Measurements from ENCODE around the gene L1TD1.

Gene L1TD1

DNA sequence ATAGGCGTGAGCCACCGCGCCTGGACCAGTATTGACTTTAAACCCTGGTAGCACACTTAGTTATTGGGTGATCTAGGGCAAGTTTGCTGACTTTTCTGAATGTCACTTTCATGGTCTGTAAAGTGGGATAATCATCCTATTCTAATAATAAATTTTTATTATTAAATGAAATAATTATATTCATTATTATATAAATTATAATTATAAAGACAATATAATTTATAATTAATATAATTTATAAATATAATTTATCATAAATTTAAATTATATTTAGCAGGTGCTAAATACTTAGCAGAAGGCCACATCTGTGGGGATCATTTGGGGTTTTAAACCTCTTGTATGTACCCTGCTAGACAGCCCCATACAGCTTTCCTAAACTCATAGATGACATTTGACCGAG is 64.9 kb downstream of the L1TD1 start:
- Histone ChIP-seq H3K4me1 (ENCODE audit: control insufficient read depth, insufficient read depth, low read length) (peaks cover 8% of the 10 kb centered on the region; the same call in 1 of the 2 replicates), H3K9me3 (ENCODE audit: control insufficient read depth, insufficient read depth, low read length) (no peaks in the 10 kb centered on the region), H3K4me3 (ENCODE audit: low read depth, low read length) (no peak overlapping the region), H3K9ac (ENCODE audit: low read depth, low read length) (no peak overlapping the region), H3K27me3 (ENCODE audit: control insufficient read depth, insufficient read depth, low read length) (no peaks in the 10 kb centered on the region), H3K36me3 (ENCODE audit: control insufficient read depth, insufficient read depth, low read length) (no peaks in the 10 kb centered on the region), H3K27ac (ENCODE audit: low read depth, low read length) (no peak overlapping the region)

DNA sequence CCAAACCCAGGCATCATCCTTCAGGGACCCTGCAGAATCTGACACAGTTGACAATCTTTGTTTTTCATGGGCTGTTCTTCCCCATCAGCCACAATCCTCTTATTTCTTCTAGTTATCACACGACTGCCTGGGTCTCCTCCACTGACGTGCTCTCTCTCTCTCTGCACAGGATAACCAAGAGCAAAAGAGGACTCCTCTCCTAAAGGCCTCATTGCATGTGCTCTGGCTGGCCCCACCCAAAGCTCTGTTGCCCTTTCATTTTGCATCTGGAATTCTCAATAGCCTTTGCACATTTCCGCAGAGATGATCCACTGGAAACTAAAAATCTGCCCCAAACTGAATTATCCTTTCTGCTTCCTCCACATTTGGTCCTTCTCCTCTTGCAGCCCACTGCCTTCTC is 66.0 kb downstream of the L1TD1 start:
- Histone ChIP-seq H3K4me1 (ENCODE audit: control insufficient read depth, insufficient read depth, low read length) (peaks cover 8% of the 10 kb centered on the region; the same call in 1 of the 2 replicates), H3K4me3 (ENCODE audit: low read depth, low read length) (no peak overlapping the region), H3K27me3 (ENCODE audit: control insufficient read depth, insufficient read depth, low read length) (no peaks in the 10 kb centered on the region), H3K27ac (ENCODE audit: low read depth, low read length) (no peak overlapping the region), H3K9me3 (ENCODE audit: control insufficient read depth, insufficient read depth, low read length) (no peaks in the 10 kb centered on the region), H3K9ac (ENCODE audit: low read depth, low read length) (no peak overlapping the region), H3K36me3 (ENCODE audit: control insufficient read depth, insufficient read depth, low read length) (no peaks in the 10 kb centered on the region)
